ENCODE results near the gene LZTR1. TPM values are rescaled to one million over a fixed set of nuclear protein-coding genes. Genes with fewer than 3 reads are reported as not detected.

The LZTR1 gene
- total RNA-seq, 1 donor from 2014 or later: 91.5 TPM

- Mint-ChIP-seq H3K36me3 (ENCODE audit: unreplicated experiment) (no peaks in the 10 kb centered on the region), H3K27ac (ENCODE audit: unreplicated experiment) (no peak overlapping the region)
These were observed 38.8 kb downstream of the LZTR1 start for GRCh38 chr22:21020802-21021429.

GRCh38 chr22:21022507-21022906 is 40.4 kb downstream of the LZTR1 start:
- Mint-ChIP-seq H3K36me3 (ENCODE audit: unreplicated experiment) (no peaks in the 10 kb centered on the region), H3K27me3 (ENCODE audit: unreplicated experiment) (no peaks in the 10 kb centered on the region), H3K4me1 (ENCODE audit: unreplicated experiment) (peaks cover 8% of the 10 kb centered on the region), H3K9me3 (ENCODE audit: unreplicated experiment) (no peaks in the 10 kb centered on the region), H3K27ac (ENCODE audit: unreplicated experiment) (no peak overlapping the region), H3K4me3 (ENCODE audit: unreplicated experiment) (no peak overlapping the region)
- no peak for DNase-seq (ENCODE audit: extremely low spot score, unreplicated experiment)
- TF ChIP-seq CTCF (IDR thresholded peaks at IDR 0.05): no peak

More at GRCh38 chr22:21020802-21021429, 38.8 kb downstream of the LZTR1 start:
- H3K4me3 Mint-ChIP-seq (ENCODE audit: unreplicated experiment): no peak overlapping the region
- no peaks in the 10 kb centered on the region for H3K9me3 Mint-ChIP-seq (ENCODE audit: unreplicated experiment)
- peaks cover 9% of the 10 kb centered on the region for H3K4me1 Mint-ChIP-seq (ENCODE audit: unreplicated experiment)
- peak; percentile 49 for TF ChIP-seq CTCF (IDR thresholded peaks at IDR 0.05)
- DNase-seq (ENCODE audit: extremely low spot score, unreplicated experiment): no peak
- no peaks in the 10 kb centered on the region for H3K27me3 Mint-ChIP-seq (ENCODE audit: unreplicated experiment)

- no peak for TF ChIP-seq CTCF (IDR thresholded peaks at IDR 0.05)
- no peaks in the 10 kb centered on the region for H3K9me3 Mint-ChIP-seq (ENCODE audit: unreplicated experiment)
- H3K4me1 Mint-ChIP-seq (ENCODE audit: unreplicated experiment): peaks cover 12% of the 10 kb centered on the region
- no peaks in the 10 kb centered on the region for H3K27me3 Mint-ChIP-seq (ENCODE audit: unreplicated experiment)
- DNase-seq (ENCODE audit: extremely low spot score, unreplicated experiment): no peak
- no peaks in the 10 kb centered on the region for H3K36me3 Mint-ChIP-seq (ENCODE audit: unreplicated experiment)
- H3K4me3 Mint-ChIP-seq (ENCODE audit: unreplicated experiment): no peak overlapping the region
- H3K27ac Mint-ChIP-seq (ENCODE audit: unreplicated experiment): no peak overlapping the region
These were observed 41.0 kb downstream of the LZTR1 start for GRCh38 chr22:21022955-21023614.

GRCh38 chr22:21025266-21025665 is 43.2 kb downstream of the LZTR1 start:
- Mint-ChIP-seq H3K27me3 (ENCODE audit: unreplicated experiment) (no peaks in the 10 kb centered on the region), H3K27ac (ENCODE audit: unreplicated experiment) (no peak overlapping the region), H3K36me3 (ENCODE audit: unreplicated experiment) (no peaks in the 10 kb centered on the region), H3K4me3 (ENCODE audit: unreplicated experiment) (no peak overlapping the region), H3K9me3 (ENCODE audit: unreplicated experiment) (no peaks in the 10 kb centered on the region), H3K4me1 (ENCODE audit: unreplicated experiment) (peaks cover 17% of the 10 kb centered on the region)
- no peak for TF ChIP-seq CTCF (IDR thresholded peaks at IDR 0.05)
- no peak for DNase-seq (ENCODE audit: extremely low spot score, unreplicated experiment)

Data from osteocyte (in vitro differentiated cells).